ENCODE results near the gene SMAD9. TPM values are rescaled to one million over a fixed set of nuclear protein-coding genes. Genes with fewer than 3 reads are reported as not detected.

The SMAD9 gene
- total and polyA plus RNA-seq, 2 of the 4 experiments (the other 2 are of a cell fraction), result 3.2 to 4.8 TPM

GRCh38 chr13:36917311-36917710, 2.7 kb downstream of the SMAD9 start:
- Histone ChIP-seq H2AFZ (replicated peaks; ENCODE audit: low read length, poor library complexity) (no peak overlapping the region), H3K27ac (ENCODE audit: insufficient read depth, low read length) (no peak overlapping the region), H3K4me1 (ENCODE audit: control insufficient read depth, insufficient read depth, low read length) (peaks cover 8% of the 10 kb centered on the region), H4K8ac (ENCODE audit: low read depth in 2 of 2, low read length in 2 of 2) (no peak overlapping the region), H2BK120ac (ENCODE audit: low read depth, low read length) (no peak overlapping the region), H2AK9ac (replicated peaks; ENCODE audit: low read depth, low read length, poor library complexity) (no peak overlapping the region), H3K27me3 (ENCODE audit: control insufficient read depth, insufficient read depth, low read length) (no peaks in the 10 kb centered on the region), H4K5ac (ENCODE audit: low read depth, low read length) (no peak overlapping the region), H2BK15ac (ENCODE audit: low read depth, low read length) (0 out of 3 replicates have a peak overlapping the region, but pooled peaks have one; percentile 18), H2BK5ac (ENCODE audit: low read depth, low read length, poor library complexity, severe bottlenecking) (peak overlapping the region; percentile 42), H3K56ac (ENCODE audit: extremely low read depth, insufficient read depth, low read length) (no peak overlapping the region), H3K9ac (ENCODE audit: low read depth, low read length) (no peak overlapping the region), H2AK5ac (ENCODE audit: low read depth, low read length) (no peak overlapping the region), H3K14ac (replicated peaks; ENCODE audit: low read depth, low read length) (no peak overlapping the region), H4K20me1 (ENCODE audit: insufficient read depth, low read length) (peaks cover 5% of the 10 kb centered on the region; the same call in 1 of the 2 replicates), H4K91ac (ENCODE audit: insufficient read depth, low read depth, low read length) (no peak overlapping the region), H3K79me1 (ENCODE audit: low read depth in 1 of 2, low read length in 2 of 2) (peaks cover 15 to 47% of the 10 kb centered on the region in 2 experiments; a peak in 3 of 4 replicates), H3K18ac (ENCODE audit: low read depth, low read length) (no peak overlapping the region; the same call in 1 of the 2 replicates), H3K4ac (ENCODE audit: low read depth, low read length) (no peak overlapping the region), H3K36me3 (ENCODE audit: control insufficient read depth, insufficient read depth, low read length) (no peaks in the 10 kb centered on the region), H3K23ac (ENCODE audit: low read depth, low read length) (no peak overlapping the region), H3K4me2 (ENCODE audit: low read depth, low read length) (peak overlapping the region; percentile 52; the same call in 1 of the 2 replicates), H3K9me3 (ENCODE audit: control insufficient read depth, insufficient read depth, low read length) (no peaks in the 10 kb centered on the region), H2BK20ac (ENCODE audit: low read depth, low read length) (no peak overlapping the region), H3K9me1 (ENCODE audit: insufficient read depth, low read length) (peaks cover 13% of the 10 kb centered on the region), H3K4me3 (ENCODE audit: insufficient read depth, low read depth, low read length) (no peak overlapping the region)
- no TSS peak for BruUV-seq (replicated peaks)
- dilution Hi-C loops (cut with HindIII; ENCODE audit: low sequenced_read_pairs, unreplicated experiment), result no loop called here
- intact Hi-C loops (cut with micrococcal nuclease), result loop anchor here (5.0 kb wide), 1 partner anchor 35 kb away; no protein-coding TSS in a partner anchor
- in situ Hi-C loops (cut with MboI; ENCODE audit: low sequenced_read_pairs), result no loop called here
- no peak for ATAC-seq (ENCODE audit: low read depth)
- peak; percentile 43 for DNase-seq
- POLR2A ChIA-PET (ENCODE audit: unreplicated experiment), result no interaction called here
- TF ChIP-seq BHLHE40 (IDR thresholded peaks at IDR 0.05; ENCODE audit: low read depth, low read length), result no peak
- TF ChIP-seq CTCF (conservative IDR thresholded peaks at IDR 0.05; ENCODE audit: low read depth, low read length), result no peak
- no peak for TF ChIP-seq MXI1 (IDR thresholded peaks at IDR 0.05; ENCODE audit: borderline replicate concordance, low read depth, low read length)
- TF ChIP-seq MAFK (IDR thresholded peaks at IDR 0.05; ENCODE audit: low read depth, low read length), result no peak
- TF ChIP-seq FOS (IDR thresholded peaks at IDR 0.05; ENCODE audit: low read depth, low read length), result no peak
- TF ChIP-seq POLR2A (IDR thresholded peaks at IDR 0.05; ENCODE audit: low read depth, low read length), result no peak
- TF ChIP-seq RAD21 (IDR thresholded peaks at IDR 0.05; ENCODE audit: low read length), result no peak
- no peak for TF ChIP-seq ELK1 (IDR thresholded peaks at IDR 0.05; ENCODE audit: borderline replicate concordance, low read depth, low read length)
- no peak for TF ChIP-seq RFX5 (IDR thresholded peaks at IDR 0.05; ENCODE audit: low read depth, low read length)
- no peak for TF ChIP-seq CHD1 (IDR thresholded peaks at IDR 0.05; ENCODE audit: low read depth, low read length)
- TF ChIP-seq RCOR1 (IDR thresholded peaks at IDR 0.05; ENCODE audit: insufficient replicate concordance, low read length), result no peak
- no peak for TF ChIP-seq SMC3 (IDR thresholded peaks at IDR 0.05; ENCODE audit: low read depth, low read length)
- TF ChIP-seq MAZ (IDR thresholded peaks at IDR 0.05; ENCODE audit: borderline replicate concordance, low read depth, low read length), result no peak
- no peak for TF ChIP-seq USF2 (IDR thresholded peaks at IDR 0.05; ENCODE audit: low read depth, low read length)
- TF ChIP-seq CEBPB (IDR thresholded peaks at IDR 0.05; ENCODE audit: low read depth, low read length), result no peak
- no peak for TF ChIP-seq NFE2L2 (IDR thresholded peaks at IDR 0.05; ENCODE audit: low read depth, low read length)
- CTCF ChIA-PET, result no interaction called here
- no CpG with 5 or more reads among the region's 3 CpGs for WGBS, 2 experiments (ENCODE audit: extremely low coverage in 2 of 2, insufficient read length in 1 of 2)
